Activated CD8-positive, alpha-beta T cell treated with anti-CD3 and anti-CD28 coated beads, Interleukin-2, amount 10 ng/mL, durations not matched to agents 7 days and 5 days (primary cell): ENCODE data around the gene CIAO3. TPM values are rescaled to one million over a fixed set of nuclear protein-coding genes. Genes with fewer than 3 reads are reported as not detected.

ENCODE experiments used
- ATAC-seq: fragments of 150-1000 bp; cut with Tn5 transposase; one replicate; pipeline ENCODE4 v1.10.0; 2021; ENCODE audit warnings: moderate library complexity
- CTCF ChIA-PET: fragments of 350-600 bp; sonication (Branson Sonifier 250); formaldehyde crosslinking; loops from one replicate; lab custom pipeline; 2021; ENCODE audit warnings: antibody characterized with exemption; lab: Charles Lee
- POLR2A ChIA-PET: fragments of 350-600 bp; sonication (Branson Sonifier 250); formaldehyde crosslinking; loops from one replicate; lab custom pipeline; 2021; ENCODE audit warnings: antibody characterized with exemption; lab: Charles Lee
- DNase-seq: peaks from one replicate; pipeline ENCODE4 v3.0.0-alpha.2; 2020
- H3K27ac Mint-ChIP-seq: one replicate; pipeline ENCODE4 v1.8.0; 2021; ENCODE audit warnings: mild to moderate bottlenecking, mixed read lengths
- H3K27me3 Mint-ChIP-seq: one replicate; pipeline ENCODE4 v1.8.0; 2021; ENCODE audit warnings: low read depth, mixed read lengths
- H3K36me3 Mint-ChIP-seq: one replicate; pipeline ENCODE4 v1.8.0; 2021; ENCODE audit warnings: low read depth, mixed read lengths
- H3K4me1 Mint-ChIP-seq: one replicate; pipeline ENCODE4 v1.8.0; 2021; ENCODE audit warnings: low read depth, mixed read lengths
- H3K4me3 Mint-ChIP-seq: one replicate; pipeline ENCODE4 v1.8.0; 2021; ENCODE audit warnings: mild to moderate bottlenecking, mixed read lengths
- H3K9me3 Mint-ChIP-seq: one replicate; pipeline ENCODE4 v1.8.0; 2022; ENCODE audit warnings: mixed read lengths; ENCODE audit not compliant: insufficient read depth
- total RNA-seq, 2 experiments: library from RNA; stranded (reverse); gene quantifications; one replicate each; pipeline ENCODE4 v1.2.3, GENCODE V29; 2021

The CIAO3 gene
- total RNA-seq, 2 experiments from 2014 or later = 24.9 to 32.4 TPM

DNA sequence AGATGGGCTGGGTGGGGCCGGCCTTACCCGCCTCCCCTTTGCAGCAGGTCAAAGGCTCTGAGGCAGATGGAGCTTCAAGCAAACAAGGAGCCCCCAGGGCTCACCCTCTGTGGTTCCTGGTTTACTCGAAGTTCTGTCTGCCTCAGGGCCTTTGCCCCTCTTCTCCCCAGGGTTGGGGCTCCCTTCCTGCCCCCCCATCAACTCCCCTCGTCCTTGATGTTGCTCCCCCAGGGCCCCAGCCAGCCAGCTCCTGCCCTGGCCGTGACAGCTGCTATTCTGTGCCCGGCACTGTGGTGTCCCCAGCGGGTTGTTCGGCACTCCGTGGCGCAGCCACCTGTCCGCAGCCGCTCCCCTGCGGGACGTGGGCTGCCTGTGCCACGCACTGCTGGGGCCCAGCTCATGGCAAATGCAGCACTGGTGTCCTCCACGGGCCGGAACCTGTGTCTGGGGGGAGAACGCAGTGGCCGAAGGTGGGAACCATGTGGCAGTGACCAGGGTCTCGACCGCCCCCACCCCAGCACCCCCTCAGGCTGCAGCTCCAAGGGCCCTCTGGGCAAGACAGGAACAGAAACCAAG is 30.2 kb downstream of the CIAO3 start:
- Mint-ChIP-seq H3K4me3 (no peak overlapping the region), H3K4me1 (peaks cover 6% of the 10 kb centered on the region), H3K27me3 (peaks cover 26% of the 10 kb centered on the region), H3K27ac (no peak overlapping the region), H3K36me3 (no peaks in the 10 kb centered on the region), H3K9me3 (no peaks in the 10 kb centered on the region)
- CTCF ChIA-PET = interaction anchor here (1.0 to 3.7 kb wide), 2 partner anchors 25 to 75 kb away, joined by 3 to 51 read pairs; partner anchors contain the start of genes CHTF18 and RPUSD1
- POLR2A ChIA-PET = no interaction called here
- ATAC-seq (no peak), DNase-seq (no peak)

- no peaks in the 10 kb centered on the region for H3K36me3 Mint-ChIP-seq
- CTCF ChIA-PET = interaction anchor here (1.0 to 3.7 kb wide), 2 partner anchors 26 to 76 kb away, joined by 3 to 51 read pairs; partner anchors contain the start of genes CHTF18 and RPUSD1
- no peaks in the 10 kb centered on the region for H3K9me3 Mint-ChIP-seq
- POLR2A ChIA-PET = no interaction called here
- DNase-seq (no peak), ATAC-seq (no peak)
- H3K27me3 Mint-ChIP-seq = peaks cover 26% of the 10 kb centered on the region
- H3K4me1 Mint-ChIP-seq = peaks cover 6% of the 10 kb centered on the region
- no peak overlapping the region for H3K27ac Mint-ChIP-seq
- no peak overlapping the region for H3K4me3 Mint-ChIP-seq
These were observed 31.0 kb downstream of the CIAO3 start for GRCh38 chr16:709566-710499.

DNA sequence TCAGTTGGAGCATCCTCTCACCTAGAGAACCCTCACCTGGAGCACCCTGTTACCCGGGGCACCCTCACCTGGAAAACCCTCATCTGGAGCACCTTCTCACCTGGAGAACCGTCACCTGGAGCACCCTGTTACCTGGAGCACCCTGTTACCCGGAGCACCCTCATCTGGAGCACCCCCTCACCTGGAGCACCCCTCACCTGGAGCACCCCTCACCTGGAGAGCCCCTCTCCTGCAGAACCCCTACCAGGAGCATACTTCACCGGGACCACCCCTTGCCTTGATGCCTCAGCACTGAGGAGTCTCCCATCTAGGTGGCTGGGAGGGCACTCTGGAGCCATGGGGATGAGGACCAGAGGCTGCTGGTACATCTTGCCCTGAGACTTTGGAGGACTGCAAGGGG is 31.8 kb downstream of the CIAO3 start:
- H3K27ac Mint-ChIP-seq = no peak overlapping the region
- H3K27me3 Mint-ChIP-seq = peaks cover 29% of the 10 kb centered on the region
- DNase-seq (no peak), ATAC-seq (no peak)
- no peaks in the 10 kb centered on the region for H3K9me3 Mint-ChIP-seq
- H3K4me1 Mint-ChIP-seq = peaks cover 2% of the 10 kb centered on the region
- no peaks in the 10 kb centered on the region for H3K36me3 Mint-ChIP-seq
- POLR2A ChIA-PET = interaction anchor here (0.9 kb wide), 1 partner anchor 13 kb away, joined by 3 read pairs; no protein-coding TSS in a partner anchor
- no peak overlapping the region for H3K4me3 Mint-ChIP-seq
- CTCF ChIA-PET = interaction anchor here (1.2 kb wide), 1 partner anchor 32 kb away, joined by 3 read pairs; the partner anchor contains the start of gene CIAO3

GRCh38 chr16:708019-708418 is 32.8 kb downstream of the CIAO3 start:
- H3K4me1 Mint-ChIP-seq = peaks cover 1% of the 10 kb centered on the region
- CTCF ChIA-PET = interaction anchor here (1.0 to 1.7 kb wide), 5 partner anchors 8 to 79 kb away, joined by 3 to 4 read pairs (median 3); partner anchors contain the start of gene CIAO3
- H3K9me3 Mint-ChIP-seq = no peaks in the 10 kb centered on the region
- peaks cover 35% of the 10 kb centered on the region for H3K27me3 Mint-ChIP-seq
- POLR2A ChIA-PET = interaction anchor here (0.9 to 1.0 kb wide), 2 partner anchors 14 to 18 kb away, joined by 3 read pairs; no protein-coding TSS in a partner anchor
- H3K27ac Mint-ChIP-seq = no peak overlapping the region
- H3K36me3 Mint-ChIP-seq = no peaks in the 10 kb centered on the region
- DNase-seq (no peak), ATAC-seq (no peak)
- H3K4me3 Mint-ChIP-seq = no peak overlapping the region

DNA sequence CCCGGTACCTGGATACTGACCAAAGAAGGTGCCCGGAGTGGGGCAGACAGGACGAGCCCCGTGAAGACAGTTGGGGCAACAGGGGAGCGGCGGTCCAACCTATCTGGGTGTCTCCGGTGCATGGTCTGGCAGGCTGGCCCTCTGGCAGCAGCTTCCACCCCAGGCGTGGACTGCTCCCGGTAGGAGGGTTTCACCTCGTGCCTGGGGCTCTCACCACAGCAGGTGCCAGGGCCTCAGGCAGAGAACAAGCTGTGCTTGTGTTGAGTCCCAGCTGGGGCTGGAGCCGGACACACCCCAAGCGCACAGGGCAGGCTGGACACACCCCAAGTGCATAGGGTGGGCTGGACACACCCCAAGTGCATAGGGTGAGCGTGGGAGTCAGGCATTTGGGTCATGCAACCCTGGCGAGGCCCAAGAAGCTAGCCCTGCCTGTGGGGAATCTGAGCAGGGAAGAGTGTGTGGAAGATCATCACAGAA is 33.7 kb downstream of the CIAO3 start:
- DNase-seq (no peak), ATAC-seq (no peak)
- Mint-ChIP-seq H3K27me3 (peaks cover 41% of the 10 kb centered on the region), H3K9me3 (no peaks in the 10 kb centered on the region), H3K36me3 (no peaks in the 10 kb centered on the region), H3K4me3 (no peak overlapping the region), H3K27ac (no peak overlapping the region), H3K4me1 (peaks cover 1% of the 10 kb centered on the region)
- CTCF ChIA-PET = interaction anchor here (1.0 to 1.7 kb wide), 4 partner anchors 9 to 80 kb away, joined by 3 to 5 read pairs (median 4); no protein-coding TSS in a partner anchor
- POLR2A ChIA-PET = no interaction called here

DNA sequence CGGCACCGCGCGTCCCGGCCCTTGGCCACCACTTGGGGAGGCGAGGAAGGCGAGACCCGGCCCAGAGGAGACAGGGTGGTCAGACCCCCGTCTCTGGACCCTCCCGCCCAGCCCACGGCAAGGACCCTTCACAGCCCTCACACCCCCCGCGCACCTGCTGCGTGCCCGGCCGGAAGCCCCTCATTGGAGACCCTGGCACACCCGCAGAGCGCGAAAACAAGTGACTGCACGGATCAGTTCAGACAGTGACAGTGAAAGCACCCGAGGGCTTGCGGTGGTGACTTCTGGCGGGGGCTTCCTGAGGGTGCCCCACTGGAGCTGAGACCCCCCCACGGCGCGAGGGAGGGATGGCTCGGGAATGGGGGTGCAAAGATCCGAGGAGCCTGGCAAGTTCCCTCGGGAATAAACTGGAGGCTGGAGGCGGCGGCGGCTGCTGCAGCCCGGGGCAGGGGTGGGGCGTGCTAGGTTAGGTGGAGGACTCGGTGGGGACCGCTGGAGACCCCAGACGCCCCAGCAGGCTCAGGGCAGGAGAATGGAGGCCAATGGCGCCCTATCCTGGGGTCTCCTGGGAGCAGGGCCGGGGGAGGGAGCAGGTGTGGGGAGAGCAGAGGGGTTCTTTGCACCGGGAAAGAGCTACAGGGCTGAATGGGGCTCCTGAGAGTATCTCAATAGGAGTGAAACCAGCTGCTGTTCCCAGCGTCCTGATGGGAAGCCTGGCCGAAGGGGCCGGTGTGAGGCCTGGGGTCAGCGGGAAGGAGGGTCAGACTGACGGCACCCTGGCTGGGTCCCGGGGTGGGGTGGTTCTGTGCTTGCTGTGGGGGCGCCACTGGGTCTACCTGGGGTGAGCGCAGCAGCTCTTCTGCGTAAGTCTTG is 34.4 kb downstream of the CIAO3 start:
- no peak overlapping the region for H3K27ac Mint-ChIP-seq
- H3K4me1 Mint-ChIP-seq = no peaks in the 10 kb centered on the region
- no peak for ATAC-seq
- H3K4me3 Mint-ChIP-seq = no peak overlapping the region
- no peaks in the 10 kb centered on the region for H3K9me3 Mint-ChIP-seq
- ChIA-PET CTCF (interaction anchor here (1.0 to 1.7 kb wide), 3 partner anchors 13 to 80 kb away, joined by 3 to 5 read pairs (median 4); no protein-coding TSS in a partner anchor), POLR2A (interaction anchor here (1.1 kb wide), 1 partner anchor 16 kb away, joined by 3 read pairs; no protein-coding TSS in a partner anchor)
- H3K27me3 Mint-ChIP-seq = peaks cover 48% of the 10 kb centered on the region
- no peaks in the 10 kb centered on the region for H3K36me3 Mint-ChIP-seq
- DNase-seq = no peak

DNA sequence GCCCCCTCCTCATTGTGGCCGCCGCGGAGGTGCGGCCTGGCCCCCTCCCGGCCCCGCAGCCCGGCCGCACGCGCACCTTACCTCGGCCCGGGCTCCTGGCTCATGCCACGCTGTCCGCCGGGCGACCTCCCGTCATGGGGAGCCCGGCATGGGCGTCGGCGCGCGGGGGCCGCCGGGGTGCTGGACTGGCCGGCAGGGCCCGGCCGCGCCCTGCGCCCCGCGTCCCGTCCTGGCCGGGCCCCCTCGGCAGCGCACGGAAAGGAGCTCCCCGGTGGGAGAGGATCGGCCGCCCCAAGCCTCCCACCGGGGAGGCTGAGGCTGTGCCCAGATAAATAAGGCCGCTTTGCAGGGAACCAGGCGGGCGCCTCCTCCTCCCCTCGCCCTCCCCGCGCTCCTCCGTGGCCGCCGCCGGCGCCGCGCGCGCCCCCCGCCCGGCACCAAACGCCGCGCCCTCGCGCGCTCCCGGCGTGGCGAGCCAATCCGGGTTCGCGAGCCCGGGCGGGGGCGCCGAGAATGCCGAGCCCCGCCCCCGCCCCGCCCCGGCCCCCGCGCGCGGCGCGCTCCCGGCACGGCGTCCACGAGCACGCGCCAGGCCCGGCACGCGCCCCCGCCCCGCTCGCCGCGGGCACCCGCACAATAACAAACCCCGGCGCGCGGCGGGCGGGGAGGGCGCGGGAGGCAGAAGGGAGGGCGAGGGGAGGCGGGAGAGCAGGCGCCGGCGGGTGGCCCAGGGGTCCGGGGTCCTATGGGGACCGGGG is 35.2 kb downstream of the CIAO3 start, which contains the start of gene FBXL16:
FBXL16 (minus strand) TSS at position 371 of the 758 bp plus-strand sequence. CDS start 8,396 bp downstream, outside the sequence.
- Mint-ChIP-seq H3K4me3 (no peak within 1 kb of the TSS), H3K36me3 (no peaks in the 10 kb centered on the region), H3K27ac (no peak within 1 kb of the TSS), H3K9me3 (no peaks in the 10 kb centered on the region), H3K27me3 (peaks cover 51% of the 10 kb centered on the region), H3K4me1 (no peaks in the 10 kb centered on the region)
- POLR2A ChIA-PET = interaction anchor here (1.1 kb wide), 1 partner anchor 15 kb away, joined by 3 read pairs; no protein-coding TSS in a partner anchor
- no peak for ATAC-seq
- no peak for DNase-seq
- CTCF ChIA-PET = no interaction called here

- POLR2A ChIA-PET = interaction anchor here (1.1 kb wide), 1 partner anchor 10 kb away, joined by 3 read pairs; the partner anchor contains the start of gene METRN
- H3K4me3 Mint-ChIP-seq = no peak overlapping the region
- CTCF ChIA-PET = no interaction called here
- H3K9me3 Mint-ChIP-seq = no peaks in the 10 kb centered on the region
- H3K4me1 Mint-ChIP-seq = peaks cover under 1% of the 10 kb centered on the region
- DNase-seq (no peak), ATAC-seq (no peak)
- H3K27ac Mint-ChIP-seq = no peak overlapping the region
- no peaks in the 10 kb centered on the region for H3K36me3 Mint-ChIP-seq
- H3K27me3 Mint-ChIP-seq = peaks cover 53% of the 10 kb centered on the region
These were observed 36.0 kb downstream of the CIAO3 start for GRCh38 chr16:704552-705380.

GRCh38 chr16:704047-704446 is 36.8 kb downstream of the CIAO3 start:
- POLR2A ChIA-PET = interaction anchor here (1.0 to 1.1 kb wide), 2 partner anchors 9 to 11 kb away, joined by 3 read pairs; partner anchors contain the start of gene METRN
- CTCF ChIA-PET = interaction anchor here (1.0 kb wide), 1 partner anchor 9 kb away, joined by 4 read pairs; no protein-coding TSS in a partner anchor
- ATAC-seq (no peak), DNase-seq (no peak)
- Mint-ChIP-seq H3K27me3 (peaks cover 53% of the 10 kb centered on the region), H3K36me3 (no peaks in the 10 kb centered on the region), H3K4me1 (peaks cover 8% of the 10 kb centered on the region), H3K4me3 (no peak overlapping the region), H3K27ac (no peak overlapping the region), H3K9me3 (no peaks in the 10 kb centered on the region)
